NOMO-1 treated with dmso at 0.1 percent for 144 hours (cell line): ENCODE data around the gene INSL3.

ENCODE experiments used
- DNase-seq: peaks from one replicate; lab custom pipeline; 2025; ENCODE audit not compliant: unreplicated experiment; lab: John Stamatoyannopoulos, UW

Gene INSL3

DNA sequence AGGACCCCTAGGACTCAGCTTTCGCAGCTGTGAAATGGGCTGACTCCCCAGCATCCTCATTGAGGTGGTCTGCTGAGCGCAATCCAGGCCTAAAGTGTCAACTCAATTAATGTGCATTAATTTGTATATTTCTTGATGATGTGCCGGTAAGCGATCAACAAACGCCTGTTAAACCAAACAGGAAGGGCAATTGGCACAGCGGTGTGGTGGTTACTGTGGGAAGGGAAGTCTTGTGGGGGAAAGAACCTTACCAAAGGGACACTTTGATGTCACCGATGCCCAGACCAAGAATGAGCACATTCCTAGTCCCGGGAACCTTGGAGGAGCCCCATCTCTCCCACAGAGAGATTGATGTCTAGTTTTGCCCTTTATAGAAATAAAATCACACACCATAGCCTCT, 24.8 kb upstream of the INSL3 start:
- no peak for DNase-seq

DNA sequence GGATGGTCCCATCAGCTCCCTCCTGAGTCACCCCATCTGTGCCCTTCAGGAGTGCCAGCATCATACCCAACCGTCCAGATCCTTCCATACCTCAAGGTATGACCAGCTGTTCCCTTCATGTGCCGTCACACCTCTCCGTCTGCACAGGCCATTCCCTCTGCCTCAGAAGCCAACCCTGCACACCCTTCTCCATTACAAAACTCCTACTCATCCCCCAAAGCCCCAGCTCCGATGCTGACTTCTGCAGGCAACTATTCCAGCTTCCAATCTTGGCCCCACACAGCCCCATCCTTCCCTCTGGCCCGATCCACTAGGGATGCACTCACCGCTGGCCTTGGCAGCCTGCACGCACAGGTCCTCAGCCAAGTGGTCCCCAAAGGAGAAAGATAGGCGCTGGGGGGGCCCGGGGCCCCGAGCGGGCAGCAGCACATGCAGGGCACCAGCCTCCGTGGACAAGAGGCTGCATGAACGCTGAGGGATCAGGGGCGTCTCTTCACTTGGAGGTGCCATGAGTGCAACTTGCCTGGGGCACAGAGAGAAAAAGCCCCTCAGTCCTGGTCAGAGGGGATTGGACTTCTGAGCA, 22.7 kb upstream of the INSL3 start:
- no peak for DNase-seq

DNA sequence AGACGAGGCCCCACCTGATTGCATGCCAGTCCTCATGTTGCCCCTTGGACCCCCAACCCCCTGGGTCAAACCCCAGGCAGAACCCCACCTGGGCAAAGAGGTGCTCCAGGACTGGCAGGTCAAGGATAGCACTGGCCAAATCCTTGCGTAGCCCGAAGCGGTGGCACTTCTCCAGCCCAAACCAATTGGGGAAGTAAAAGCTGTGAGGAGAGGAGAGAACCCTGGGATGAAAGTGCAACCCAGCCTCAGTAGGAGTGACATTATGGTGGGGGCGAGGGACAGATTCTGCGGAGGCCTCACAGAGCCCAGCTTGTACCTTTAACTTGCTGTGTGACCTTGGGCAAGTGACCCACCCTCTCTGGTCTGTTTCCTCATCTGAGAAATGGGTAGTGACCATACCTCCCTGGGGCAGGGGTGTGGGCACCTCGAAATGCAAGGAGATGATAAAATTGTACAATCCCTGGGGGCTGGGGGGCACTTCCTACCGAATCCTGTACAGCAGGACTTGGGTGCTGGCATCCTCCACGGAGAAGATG, 22.0 kb upstream of the INSL3 start:
- no peak for DNase-seq

DNA sequence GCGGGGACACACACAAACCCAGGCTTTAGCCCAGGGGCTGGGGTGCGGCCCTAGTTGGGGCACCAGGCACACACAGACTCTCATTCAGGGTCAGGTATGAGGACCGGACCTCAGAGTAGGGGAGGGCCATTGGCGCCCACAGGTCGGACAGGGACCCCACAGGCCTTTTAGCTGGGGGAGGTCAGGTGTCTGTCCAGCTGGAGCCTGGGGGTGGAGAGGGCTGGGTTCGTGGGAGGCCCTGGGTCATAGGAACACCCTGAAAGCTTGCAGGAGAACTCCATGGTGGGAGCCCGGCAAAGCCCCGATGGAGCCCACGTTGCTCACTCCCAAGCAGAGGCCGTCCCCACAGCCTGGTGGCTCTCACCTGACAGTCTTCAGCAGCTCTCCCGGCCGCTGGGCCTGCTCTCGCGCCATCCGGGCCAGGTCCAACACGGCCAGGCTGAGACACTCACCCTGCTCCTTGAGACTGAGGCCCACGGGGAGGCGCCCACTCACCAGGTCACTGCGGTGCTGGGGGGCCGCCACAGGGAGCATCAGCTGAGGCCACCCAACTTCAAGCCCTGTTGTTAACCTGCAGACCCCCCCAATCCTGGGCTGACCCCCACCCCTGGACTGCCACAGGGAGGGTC, 21.5 kb upstream of the INSL3 start:
- no peak for DNase-seq

DNA sequence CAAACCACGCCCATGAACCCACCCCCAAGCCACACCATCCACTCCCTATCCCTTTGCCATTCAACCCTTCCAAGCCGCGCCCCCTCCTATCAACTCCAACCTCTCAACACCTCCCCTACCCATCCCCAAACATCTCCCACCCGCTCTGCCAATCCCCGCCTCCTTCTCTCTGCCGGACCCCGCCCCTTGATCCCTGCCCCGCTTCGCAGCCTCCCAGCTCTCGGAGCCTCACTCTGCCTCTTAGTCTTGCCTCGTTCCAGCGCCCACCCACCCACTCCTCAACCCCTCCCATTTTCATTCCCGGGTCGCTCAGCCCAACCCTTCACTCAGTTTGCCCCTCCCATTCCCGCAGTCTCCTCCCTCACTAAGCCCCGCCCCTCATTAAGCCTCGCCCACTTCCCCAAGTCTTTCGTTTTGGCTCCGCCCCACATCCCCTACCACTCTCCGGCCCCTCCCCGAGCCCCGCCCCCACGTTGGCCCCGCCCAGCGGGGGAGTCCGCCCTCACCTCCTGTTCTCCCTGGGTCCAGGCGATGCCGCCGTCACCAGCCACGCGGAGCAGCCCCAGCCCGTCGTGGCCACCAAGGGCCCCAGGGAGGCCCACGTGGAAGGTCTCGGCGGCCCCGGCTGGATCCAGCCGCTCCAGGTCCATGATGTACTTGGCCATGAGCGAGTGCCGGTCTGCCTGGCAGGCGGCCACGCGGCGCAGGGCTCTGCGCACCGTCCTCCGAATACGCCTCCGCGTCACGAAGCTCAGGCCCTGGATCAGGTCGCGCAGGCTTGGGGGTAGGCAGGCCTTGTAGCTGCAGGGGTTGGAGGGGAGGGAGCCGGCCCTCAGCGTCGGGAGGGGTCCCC, 20.7 kb upstream of the INSL3 start:
- DNase-seq, result no peak

DNA sequence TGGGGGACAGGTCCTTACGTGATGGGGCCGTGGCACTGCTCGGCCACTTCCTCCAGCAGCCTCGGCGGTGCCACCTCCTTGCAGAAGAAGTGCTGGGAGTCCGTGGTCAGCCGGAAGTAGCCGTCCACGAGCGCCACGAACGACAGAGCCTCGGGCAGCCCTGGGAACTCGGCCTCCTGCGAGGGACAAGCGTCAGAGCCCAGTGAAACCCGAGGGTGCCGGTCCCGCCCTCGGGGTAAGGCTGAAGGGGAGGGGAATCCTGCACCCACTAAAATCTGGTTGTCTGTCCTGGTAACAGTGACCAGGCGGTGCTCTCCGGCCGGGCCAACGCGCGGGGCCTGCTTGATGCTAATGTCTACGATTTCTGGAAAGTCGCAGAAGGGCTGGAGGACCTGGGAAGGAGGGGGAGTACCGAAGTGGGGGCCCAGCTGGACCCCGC, 20.1 kb upstream of the INSL3 start:
- no peak for DNase-seq

DNA sequence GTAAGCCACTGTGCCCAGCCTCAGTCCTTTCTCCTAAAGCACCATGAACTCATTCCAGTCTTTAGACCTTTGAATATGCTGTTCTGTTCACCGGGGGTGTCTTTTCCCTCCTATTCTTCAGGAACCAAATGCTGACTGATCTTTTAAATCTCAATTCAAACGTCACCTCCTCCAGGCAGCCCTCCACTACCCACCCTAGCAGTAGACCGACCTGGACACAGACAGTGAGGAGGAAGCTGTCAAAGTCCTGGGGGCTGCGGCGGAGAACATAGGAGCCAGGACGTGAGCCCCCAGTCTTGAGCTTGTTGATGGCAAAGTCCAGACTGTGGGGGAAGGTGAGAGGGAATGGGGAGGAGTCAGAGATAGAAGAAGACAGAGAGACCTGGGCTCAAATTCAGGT, 18.7 kb upstream of the INSL3 start:
- no peak for DNase-seq

DNA sequence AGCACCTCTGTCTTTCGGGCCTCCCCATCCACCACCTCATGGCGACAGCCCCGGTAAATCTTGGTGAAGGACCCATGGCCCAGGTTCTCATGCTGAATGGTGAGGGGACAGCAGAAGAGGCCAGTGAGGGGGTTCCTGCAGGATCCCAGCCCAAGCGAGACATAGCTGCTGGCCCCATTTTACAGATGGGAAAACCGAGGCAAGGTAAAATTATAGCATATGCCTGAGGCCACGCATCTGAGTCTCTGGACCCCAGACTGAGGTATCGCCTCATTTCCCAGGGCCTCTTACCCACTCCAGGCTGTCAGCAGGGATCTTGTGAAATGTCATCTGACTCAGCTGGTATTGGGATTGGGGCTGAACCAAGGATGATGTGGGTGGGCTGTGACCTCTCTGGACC, 16.7 kb upstream of the INSL3 start:
- no peak for DNase-seq

DNA sequence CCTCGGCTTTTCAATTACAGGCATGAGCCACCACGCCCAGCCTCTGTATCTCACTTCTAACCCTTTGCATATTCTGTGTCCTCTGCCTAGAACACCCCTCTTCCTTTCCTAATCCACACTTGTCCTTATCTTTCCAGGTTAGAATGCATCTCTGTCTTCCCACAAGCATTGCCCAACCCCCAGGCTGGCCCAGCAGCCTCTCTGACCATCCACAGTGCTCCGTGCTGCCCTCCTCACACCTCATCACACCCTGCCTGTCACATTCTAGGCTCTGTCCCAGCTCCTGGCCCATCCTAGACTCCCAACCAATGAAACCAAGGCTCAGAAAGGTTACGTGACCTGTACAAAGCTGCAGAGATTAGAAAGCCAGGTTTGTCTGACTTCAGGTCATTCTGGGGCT, 15.2 kb upstream of the INSL3 start:
- DNase-seq, result no peak

DNA sequence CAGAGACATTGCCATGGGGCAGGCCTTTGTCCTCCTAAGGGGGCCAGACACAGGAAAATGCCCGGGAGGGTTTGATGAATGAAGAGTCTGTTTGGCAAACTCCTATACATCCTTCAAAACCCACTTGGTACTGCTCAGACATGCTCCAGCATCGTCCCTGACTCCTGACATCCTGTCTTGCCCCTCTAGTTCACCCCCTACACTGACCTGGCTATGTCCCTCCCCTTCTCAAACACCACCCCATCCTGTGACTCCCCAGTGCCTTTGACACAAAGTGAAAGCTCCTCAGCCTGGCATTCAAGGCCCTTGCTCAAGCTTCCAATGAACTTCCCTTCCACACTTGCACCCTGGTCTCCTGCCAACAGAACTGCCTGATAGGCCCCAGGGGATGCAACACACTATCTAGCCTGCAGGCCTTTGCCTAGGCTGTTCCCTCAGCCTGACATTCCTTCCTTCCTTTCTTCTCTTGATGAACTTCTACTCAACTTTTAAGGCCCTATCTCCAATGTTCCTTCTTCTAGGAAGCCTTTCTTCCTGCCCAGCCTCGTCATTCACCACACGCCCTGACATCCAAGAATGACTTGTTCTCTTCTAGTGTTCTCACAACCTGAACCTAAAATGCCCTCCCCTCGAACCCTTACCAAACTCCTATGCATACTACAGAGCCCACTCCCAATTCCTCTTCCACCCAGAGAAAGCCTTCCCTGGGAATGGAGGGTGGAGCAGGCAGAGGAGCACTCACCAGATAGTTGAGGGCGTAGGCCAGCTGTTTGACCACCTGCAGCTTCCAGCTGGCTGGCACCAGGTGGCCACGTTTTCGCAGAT, 14.1 kb upstream of the INSL3 start:
- no peak for DNase-seq

DNA sequence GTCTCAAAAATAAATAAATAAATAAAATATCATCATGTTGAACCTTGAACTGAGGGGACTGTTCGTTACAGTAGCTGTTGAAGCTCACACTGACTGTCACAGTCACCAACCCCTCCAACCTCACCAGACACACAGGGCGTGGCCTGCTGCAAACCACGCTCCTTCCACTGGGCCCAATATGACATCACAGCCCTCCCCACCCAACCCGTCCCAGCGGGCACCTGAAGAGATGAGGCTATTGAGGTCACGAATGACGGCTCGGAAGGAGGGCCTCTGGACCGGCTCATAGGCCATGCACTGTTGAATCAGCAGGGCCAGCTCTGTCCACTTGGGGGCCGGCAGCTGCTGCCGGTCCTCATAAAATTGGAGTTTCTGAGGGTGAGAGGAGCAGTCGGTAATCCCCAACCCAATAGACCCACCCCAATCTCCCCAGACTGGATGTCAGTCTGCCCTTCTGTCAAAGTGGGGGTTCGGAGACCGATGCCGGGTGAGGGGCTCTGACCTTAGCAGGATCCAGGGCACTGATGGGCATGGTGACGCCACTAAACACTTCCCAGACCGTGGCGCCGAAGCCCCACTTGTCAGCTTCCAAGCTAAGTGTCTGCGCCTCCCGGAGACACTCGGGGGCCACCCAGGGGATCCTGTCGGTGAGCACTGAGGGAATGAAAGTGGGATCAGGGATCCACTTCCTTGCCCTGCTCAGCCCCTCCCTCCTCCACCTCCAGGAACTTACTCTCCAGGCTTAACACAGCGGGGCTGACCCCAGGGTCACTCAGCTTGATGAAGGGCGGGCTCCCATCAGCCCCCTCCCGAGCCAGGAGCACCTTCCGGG, 13.2 kb upstream of the INSL3 start:
- no peak for DNase-seq

DNA sequence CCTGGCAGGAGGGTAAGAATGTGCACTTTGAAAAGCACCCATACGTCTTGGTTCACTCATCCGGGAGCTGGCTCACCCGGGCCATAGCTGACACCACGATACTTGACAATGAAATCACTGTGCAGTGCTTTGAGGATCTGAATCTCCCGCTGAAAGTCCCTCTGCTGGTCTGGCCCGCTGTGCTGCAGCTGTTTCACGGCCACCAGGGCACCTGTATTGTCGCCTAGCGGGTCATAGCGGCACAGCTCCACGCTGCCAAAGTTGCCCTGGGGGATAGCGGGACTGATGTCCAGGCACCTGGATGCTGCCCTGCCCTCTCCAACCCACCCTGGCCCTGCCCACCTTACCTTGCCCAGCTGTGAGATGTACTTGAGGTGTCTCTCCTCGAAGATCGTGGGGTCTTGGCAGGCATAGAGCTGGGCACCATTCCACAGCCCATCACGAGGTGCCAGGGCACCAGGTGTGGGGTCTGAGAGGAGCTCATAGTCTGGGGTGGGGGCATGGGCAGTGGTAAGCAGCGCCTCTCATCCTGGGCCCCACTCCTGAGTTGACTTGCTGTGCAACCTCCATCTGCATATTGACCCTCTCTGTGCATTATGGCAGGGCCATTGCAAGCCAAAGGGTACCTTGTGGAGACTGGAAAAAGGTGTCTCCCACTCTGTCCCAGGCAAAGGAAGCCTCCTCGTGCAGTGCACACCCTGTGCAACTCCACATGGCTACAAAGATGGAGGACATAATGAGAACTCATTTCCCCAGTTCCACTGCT, 11.3 kb upstream of the INSL3 start:
- no peak for DNase-seq

DNA sequence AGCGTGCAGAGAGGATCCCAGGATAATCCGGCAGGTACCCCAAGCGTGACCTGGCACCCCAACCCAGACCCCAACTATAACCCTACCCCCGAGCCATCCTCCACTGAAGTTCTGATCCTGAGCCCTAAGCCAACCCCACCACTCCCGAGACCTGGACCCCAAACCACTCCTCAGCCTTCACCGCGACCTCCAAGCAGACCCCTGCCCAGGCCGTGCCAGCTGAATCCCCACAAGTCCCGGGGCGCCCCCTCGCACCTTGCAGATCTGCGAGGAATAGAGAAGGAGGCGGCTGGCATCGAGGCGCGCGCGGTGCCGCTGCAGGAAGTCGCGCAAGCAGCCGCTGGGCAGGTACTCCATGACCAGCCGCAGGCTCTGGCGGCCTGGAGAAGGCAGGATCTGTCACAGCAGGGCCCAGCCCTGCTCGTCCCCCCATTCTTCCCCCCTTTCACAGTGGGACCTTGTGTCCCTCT, 10.1 kb upstream of the INSL3 start:
- DNase-seq, result no peak

DNA sequence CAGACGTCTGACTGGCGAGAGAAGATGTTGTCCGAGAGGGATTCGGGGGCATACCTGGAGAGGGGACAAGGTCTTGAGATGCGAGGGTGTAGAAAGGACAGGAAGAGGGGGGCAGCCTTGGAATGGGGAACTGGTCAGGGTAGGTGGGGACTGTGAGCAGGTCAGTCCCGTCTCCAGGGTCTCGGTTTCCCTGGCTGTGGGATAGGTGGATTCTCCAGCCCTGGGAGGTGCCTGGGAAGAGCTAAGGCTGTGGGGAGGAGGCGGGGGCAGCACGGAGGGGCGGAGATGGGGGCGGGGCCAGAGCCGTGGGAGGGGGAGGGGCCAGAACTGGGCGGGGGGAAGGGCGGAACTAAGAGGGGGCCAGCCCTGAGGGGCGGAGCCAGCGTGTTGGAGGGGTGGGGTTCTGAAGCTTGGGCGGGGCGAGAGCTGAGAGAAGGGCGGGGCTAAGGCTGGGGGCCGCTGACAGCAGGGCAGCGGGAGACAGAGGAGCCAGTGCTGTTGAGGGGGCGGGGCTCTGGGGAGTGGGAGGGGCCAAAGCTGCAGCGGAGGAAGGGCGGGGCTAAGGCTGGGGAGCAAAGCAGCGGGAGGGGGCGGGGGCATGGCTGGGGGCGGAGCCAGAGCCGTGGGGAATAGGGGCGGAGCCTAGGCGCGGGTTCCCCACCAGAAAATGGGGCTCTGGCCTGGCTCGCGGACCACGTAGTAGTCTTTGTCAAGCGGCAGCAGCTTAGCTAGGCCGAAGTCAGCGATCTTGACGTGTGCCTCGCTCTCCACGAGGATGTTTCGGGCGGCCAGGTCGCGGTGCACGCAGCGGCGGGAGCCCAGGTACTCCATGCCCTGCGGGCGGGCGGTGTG, 9.5 kb upstream of the INSL3 start:
- no peak for DNase-seq

DNA sequence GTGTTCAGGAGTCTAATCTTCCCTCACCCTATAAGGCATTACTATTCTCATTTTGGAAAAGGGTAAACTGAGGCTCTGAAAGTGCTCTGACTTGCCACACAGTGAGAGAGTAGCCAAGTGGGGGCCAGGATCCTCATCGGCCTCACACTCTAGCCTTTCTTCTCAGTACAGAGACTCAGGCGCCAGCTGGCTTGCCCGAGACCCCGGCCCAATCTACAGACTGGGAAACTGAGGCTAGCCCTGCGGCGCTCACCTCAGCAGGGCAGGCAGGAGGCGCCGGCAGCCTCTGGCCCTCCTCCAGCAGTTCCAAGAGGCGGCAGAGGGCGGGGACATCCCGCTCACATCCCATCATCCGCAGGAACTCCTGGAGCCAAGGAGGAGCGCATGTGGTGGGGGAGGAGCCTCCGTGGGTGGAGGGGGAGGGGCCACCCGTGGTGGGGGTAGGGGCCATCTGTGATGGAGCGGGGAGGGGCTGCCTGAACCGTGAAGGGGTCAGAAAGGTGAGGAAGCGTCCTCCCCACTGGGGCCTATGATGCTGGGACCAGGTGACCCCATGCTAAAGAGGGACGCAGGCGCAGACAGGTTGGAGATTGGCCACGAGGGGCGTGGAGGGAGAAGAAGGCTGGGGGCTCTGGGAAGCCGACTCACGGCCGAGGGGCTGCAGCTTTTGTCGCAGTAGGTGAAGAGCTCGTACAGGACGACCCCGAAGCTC, 8.7 kb upstream of the INSL3 start:
- no peak for DNase-seq

DNA sequence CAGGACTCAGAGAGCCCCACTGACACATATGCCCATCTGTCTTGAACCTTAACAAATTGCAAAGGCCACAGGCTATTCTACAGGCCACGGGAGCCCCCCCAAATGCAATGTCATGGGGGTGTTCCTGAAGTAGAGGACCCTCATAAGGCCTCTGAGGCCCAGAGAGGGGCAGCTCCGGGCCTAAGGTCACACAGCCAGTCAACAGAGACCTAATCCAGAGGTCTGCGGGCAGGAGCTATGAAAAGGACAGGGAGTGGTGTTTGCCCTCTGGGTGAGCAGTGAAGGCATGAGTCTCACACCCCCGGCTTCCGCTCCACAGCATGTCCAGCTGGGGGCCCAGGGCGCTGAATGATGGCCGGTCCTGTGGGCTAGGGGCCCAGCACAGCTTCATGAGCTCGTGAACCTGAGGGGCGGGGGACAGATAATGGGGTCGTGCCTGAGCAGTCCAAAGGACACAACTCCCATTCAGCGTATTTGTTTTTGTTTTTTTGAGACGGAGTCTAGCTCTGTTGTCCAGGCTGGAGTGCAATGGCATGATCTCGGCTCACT, 5.3 kb upstream of the INSL3 start:
- DNase-seq, result no peak

DNA sequence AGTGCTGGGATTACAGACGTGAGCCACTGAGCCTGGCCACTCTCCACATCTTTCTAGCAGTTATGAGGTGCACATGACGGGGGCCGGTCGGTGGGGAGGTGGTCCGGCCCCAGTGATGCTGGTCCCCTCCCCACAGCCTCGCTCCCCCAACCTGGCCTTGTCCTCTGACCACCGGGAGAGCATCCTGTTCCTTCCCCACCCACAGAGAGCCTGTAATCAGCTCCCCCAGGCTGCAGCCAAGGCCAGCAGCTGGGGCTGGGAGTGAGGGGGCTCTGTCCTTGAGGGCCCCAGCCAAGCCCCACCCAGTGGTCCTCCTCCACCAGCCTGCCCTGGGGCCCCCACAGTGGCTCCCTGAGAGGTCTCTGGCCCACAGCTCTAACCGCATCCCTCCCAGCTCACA, 3.0 kb upstream of the INSL3 start:
- no peak for DNase-seq
